ENCODE results near the gene SF3B3.

Gene SF3B3

GRCh38 chr16:70548936-70549335 lies 25.3 kb downstream of the SF3B3 start:
- TF ChIP-seq CTCF (IDR thresholded peaks at IDR 0.05; ENCODE audit: low read depth, low read length) = no peak
- no peak overlapping the region for H3K4me3 ChIP-seq (replicated peaks in 1 of 2; ENCODE audit: low read depth in 2 of 2, low read length in 2 of 2)
- DNase-seq (ENCODE audit: low read depth in 2 of 2) = peak in 1 of 2 donors; percentile 30

- no peak for DNase-seq (ENCODE audit: low read depth in 2 of 2)
- TF ChIP-seq CTCF (IDR thresholded peaks at IDR 0.05; ENCODE audit: low read depth, low read length) = no peak
- H3K4me3 ChIP-seq (replicated peaks in 1 of 2; ENCODE audit: low read depth in 2 of 2, low read length in 2 of 2) = no peak overlapping the region
Measured at GRCh38 chr16:70550082-70550481, 26.5 kb downstream of the SF3B3 start.

- TF ChIP-seq CTCF (IDR thresholded peaks at IDR 0.05; ENCODE audit: low read depth, low read length) = no peak
- H3K4me3 ChIP-seq (replicated peaks in 1 of 2; ENCODE audit: low read depth in 2 of 2, low read length in 2 of 2) = no peak overlapping the region
- no peak for DNase-seq (ENCODE audit: low read depth in 2 of 2)
Measured at GRCh38 chr16:70551788-70552187, 28.2 kb downstream of the SF3B3 start.

GRCh38 chr16:70552675-70553074 lies 29.1 kb downstream of the SF3B3 start:
- no peak for DNase-seq (ENCODE audit: low read depth in 2 of 2)
- H3K4me3 ChIP-seq (replicated peaks in 1 of 2; ENCODE audit: low read depth in 2 of 2, low read length in 2 of 2) = no peak overlapping the region
- TF ChIP-seq CTCF (IDR thresholded peaks at IDR 0.05; ENCODE audit: low read depth, low read length) = no peak

GRCh38 chr16:70553645-70554044 lies 30.0 kb downstream of the SF3B3 start:
- TF ChIP-seq CTCF (IDR thresholded peaks at IDR 0.05; ENCODE audit: low read depth, low read length) = no peak
- peak; percentile 73 to 92 for DNase-seq (ENCODE audit: low read depth in 2 of 2)
- H3K4me3 ChIP-seq (replicated peaks in 1 of 2; ENCODE audit: low read depth in 2 of 2, low read length in 2 of 2) = no peak overlapping the region

GRCh38 chr16:70556063-70556462 lies 32.4 kb downstream of the SF3B3 start:
- no peak for DNase-seq (ENCODE audit: low read depth in 2 of 2)
- no peak for TF ChIP-seq CTCF (IDR thresholded peaks at IDR 0.05; ENCODE audit: low read depth, low read length)

GRCh38 chr16:70561623-70562022 lies 38.0 kb downstream of the SF3B3 start:
- no peak for DNase-seq (ENCODE audit: low read depth in 2 of 2)
- TF ChIP-seq CTCF (IDR thresholded peaks at IDR 0.05; ENCODE audit: low read depth, low read length) = no peak
- H3K4me3 ChIP-seq (replicated peaks in 1 of 2; ENCODE audit: low read depth in 2 of 2, low read length in 2 of 2) = no peak overlapping the region

More at GRCh38 chr16:70556063-70556462, 32.4 kb downstream of the SF3B3 start:
- no peak overlapping the region for H3K4me3 ChIP-seq (replicated peaks in 1 of 2; ENCODE audit: low read depth in 2 of 2, low read length in 2 of 2)
